Astrocyte (in vitro differentiated cells and primary cell): ENCODE data around the gene RPL7A. TPM values are rescaled to one million over a fixed set of nuclear protein-coding genes. Genes with fewer than 3 reads are reported as not detected.
A peak's percentile ranks its signal among the peaks of the same experiment; 100 is the strongest.

Experiments used
- DNase-seq: peaks from one replicate; pipeline ENCODE4 v3.0.0-alpha.2; 2010; ENCODE audit warnings: low read depth
- FAIRE-seq: peaks from 2 replicates; lab custom pipeline; 2011; peaks lifted over from hg19 to GRCh38; lab: Jason Lieb, UNC
- H2AFZ ChIP-seq: 2 replicates; pipeline ENCODE4 v1.6.0; 2012; ENCODE audit warnings: low read depth, low read length, inconsistent platforms
- H3K27ac ChIP-seq: 2 replicates; pipeline ENCODE4 v1.5.1; 2011; ENCODE audit warnings: low read depth, low read length, inconsistent platforms
- H3K27me3 ChIP-seq: 2 replicates; pipeline ENCODE4 v1.6.0; 2011; ENCODE audit warnings: low read length, inconsistent platforms; ENCODE audit not compliant: insufficient read depth
- H3K36me3 ChIP-seq: 2 replicates; pipeline ENCODE4 v1.5.1; 2011; ENCODE audit warnings: low read length, inconsistent platforms; ENCODE audit not compliant: insufficient read depth
- H3K4me1 ChIP-seq: 2 replicates; pipeline ENCODE4 v1.5.1; 2011; ENCODE audit warnings: low read length, inconsistent platforms; ENCODE audit not compliant: insufficient read depth
- H3K4me2 ChIP-seq: 2 replicates; pipeline ENCODE4 v1.6.0; 2012; ENCODE audit warnings: low read length, inconsistent platforms
- H3K4me3 ChIP-seq: 2 replicates; pipeline ENCODE4 v1.5.1; 2011; ENCODE audit warnings: low read depth, mild to moderate bottlenecking, low read length, inconsistent platforms; ENCODE audit not compliant: insufficient read depth
- H3K79me2 ChIP-seq: 2 replicates; pipeline ENCODE4 v1.6.0; 2012; ENCODE audit warnings: mild to moderate bottlenecking, low read length, inconsistent platforms; ENCODE audit not compliant: insufficient read depth
- H3K9ac ChIP-seq: 2 replicates; pipeline ENCODE4 v1.6.0; 2012; ENCODE audit warnings: mild to moderate bottlenecking, low read length, inconsistent platforms
- H3K9me3 ChIP-seq: 2 replicates; pipeline ENCODE4 v1.5.1; 2012; ENCODE audit warnings: low read depth, mild to moderate bottlenecking, low read length, inconsistent platforms; ENCODE audit not compliant: insufficient read depth
- H4K20me1 ChIP-seq: 2 replicates; pipeline ENCODE4 v1.6.0; 2012; ENCODE audit warnings: low read length, inconsistent platforms; ENCODE audit not compliant: insufficient read depth
- H3K27ac Mint-ChIP-seq: one replicate; pipeline ENCODE4 v1.8.0; 2021; ENCODE audit warnings: mild to moderate bottlenecking, mixed read lengths; ENCODE audit not compliant: unreplicated experiment
- H3K27me3 Mint-ChIP-seq: one replicate; pipeline ENCODE4 v1.8.0; 2021; ENCODE audit warnings: low read depth, mixed read lengths; ENCODE audit not compliant: unreplicated experiment
- H3K36me3 Mint-ChIP-seq: one replicate; pipeline ENCODE4 v1.8.0; 2021; ENCODE audit warnings: low read depth, mixed read lengths; ENCODE audit not compliant: unreplicated experiment
- H3K4me1 Mint-ChIP-seq: one replicate; pipeline ENCODE4 v1.8.0; 2021; ENCODE audit warnings: low read depth, mixed read lengths; ENCODE audit not compliant: unreplicated experiment
- H3K4me3 Mint-ChIP-seq: one replicate; pipeline ENCODE4 v1.8.0; 2021; ENCODE audit warnings: mild to moderate bottlenecking, moderate library complexity, mixed read lengths; ENCODE audit not compliant: unreplicated experiment
- H3K9me3 Mint-ChIP-seq: one replicate; pipeline ENCODE4 v1.8.0; 2021; ENCODE audit warnings: mild to moderate bottlenecking, mixed read lengths; ENCODE audit not compliant: unreplicated experiment
- CTCF ChIP-seq: IDR thresholded peaks from 2 replicates; pipeline ENCODE4 v1.5.1; 2011; ENCODE audit warnings: low read depth, mild to moderate bottlenecking, inconsistent platforms, low read length, moderate library complexity; ENCODE audit not compliant: insufficient read depth
- EZH2 ChIP-seq: IDR thresholded peaks from 2 replicates; pipeline ENCODE4 v1.6.1; 2012; ENCODE audit warnings: mild to moderate bottlenecking, low read length, inconsistent platforms; ENCODE audit not compliant: insufficient read depth
- total RNA-seq: library from RNA; stranded (reverse); gene quantifications from 2 replicates; pipeline ENCODE4 v1.2.1, GENCODE V29; 2021

RPL7A gene
- total RNA-seq, 1 donor from 2014 or later, result 1,364 TPM

GRCh38 chr9:133352635-133353340 is 4.8 kb downstream of the RPL7A start:
- no peak overlapping the region for H3K4me2 ChIP-seq
- no peaks in the 10 kb centered on the region for H3K9me3 ChIP-seq
- Mint-ChIP-seq H3K36me3 (peaks cover 35% of the 10 kb centered on the region), H3K4me3 (peak overlapping the region; percentile 27), H3K27ac (peak overlapping the region; percentile 41), H3K4me1 (peaks cover 27% of the 10 kb centered on the region), H3K9me3 (no peaks in the 10 kb centered on the region), H3K27me3 (no peaks in the 10 kb centered on the region)
- H3K4me3 ChIP-seq, result no peak overlapping the region
- TF ChIP-seq CTCF (no peak), EZH2 (no peak)
- H3K27me3 ChIP-seq, result no peaks in the 10 kb centered on the region
- FAIRE-seq, result no peak
- H4K20me1 ChIP-seq, result peaks cover 78% of the 10 kb centered on the region
- peaks cover 66% of the 10 kb centered on the region for H3K79me2 ChIP-seq
- no peak overlapping the region for H3K9ac ChIP-seq
- H2AFZ ChIP-seq, result no peak overlapping the region
- peaks cover 29% of the 10 kb centered on the region for H3K4me1 ChIP-seq
- no peak for DNase-seq
- no peak overlapping the region for H3K27ac ChIP-seq
- H3K36me3 ChIP-seq, result peaks cover 40% of the 10 kb centered on the region

GRCh38 chr9:133353548-133353947 is 5.5 kb downstream of the RPL7A start:
- DNase-seq, result no peak
- Mint-ChIP-seq H3K36me3 (peaks cover 37% of the 10 kb centered on the region), H3K9me3 (no peaks in the 10 kb centered on the region), H3K27me3 (no peaks in the 10 kb centered on the region), H3K4me1 (peaks cover 30% of the 10 kb centered on the region), H3K27ac (no peak overlapping the region), H3K4me3 (peak overlapping the region; percentile 34)
- H3K4me2 ChIP-seq, result no peak overlapping the region
- H3K36me3 ChIP-seq, result peaks cover 40% of the 10 kb centered on the region
- H3K9me3 ChIP-seq, result no peaks in the 10 kb centered on the region
- no peak overlapping the region for H2AFZ ChIP-seq
- peaks cover 82% of the 10 kb centered on the region for H4K20me1 ChIP-seq
- peaks cover 66% of the 10 kb centered on the region for H3K79me2 ChIP-seq
- FAIRE-seq, result no peak
- TF ChIP-seq CTCF, result no peak
- no peak for TF ChIP-seq EZH2
- H3K4me3 ChIP-seq, result no peak overlapping the region
- no peaks in the 10 kb centered on the region for H3K27me3 ChIP-seq
- H3K4me1 ChIP-seq, result peaks cover 29% of the 10 kb centered on the region
- H3K27ac ChIP-seq, result no peak overlapping the region
- no peak overlapping the region for H3K9ac ChIP-seq

- TF ChIP-seq EZH2, result no peak
- TF ChIP-seq CTCF, result no peak
- H3K27ac Mint-ChIP-seq, result no peak overlapping the region
- no peak for FAIRE-seq
- H2AFZ ChIP-seq, result no peak overlapping the region
- no peak overlapping the region for H3K9ac ChIP-seq
- no peaks in the 10 kb centered on the region for H3K27me3 ChIP-seq
- H3K4me1 ChIP-seq, result peaks cover 22% of the 10 kb centered on the region
- H3K79me2 ChIP-seq, result peaks cover 62% of the 10 kb centered on the region
- no peaks in the 10 kb centered on the region for H3K9me3 Mint-ChIP-seq
- H3K36me3 ChIP-seq, result peaks cover 32% of the 10 kb centered on the region
- H3K4me2 ChIP-seq, result no peak overlapping the region
- peaks cover 29% of the 10 kb centered on the region for H3K4me1 Mint-ChIP-seq
- H3K27ac ChIP-seq, result no peak overlapping the region
- no peaks in the 10 kb centered on the region for H3K9me3 ChIP-seq
- H3K4me3 Mint-ChIP-seq, result peak overlapping the region; percentile 94
- H3K27me3 Mint-ChIP-seq, result no peaks in the 10 kb centered on the region
- no peak for DNase-seq
- H3K36me3 Mint-ChIP-seq, result peaks cover 26% of the 10 kb centered on the region
- no peak overlapping the region for H3K4me3 ChIP-seq
- peaks cover 82% of the 10 kb centered on the region for H4K20me1 ChIP-seq
These were observed 6.7 kb downstream of the RPL7A start for GRCh38 chr9:133354766-133355165.
